NOMO-1 (cell line): Measurements from ENCODE around the gene PRC1.
"Not testable (repeated sequence)": the region's sequence is repeated elsewhere in the genome, so short reads cannot be mapped to it uniquely, and the experiment has no call there.

Experiments used
- DNase-seq, 2 experiments: peaks; one replicate each; lab custom pipeline; 2025; ENCODE audit not compliant: unreplicated experiment in 2 of 2; lab: John Stamatoyannopoulos, UW

The PRC1 gene

GRCh38 chr15:90938261-90938660 lies 56.1 kb downstream of the PRC1 start:
- DNase-seq, result no peak

DNA sequence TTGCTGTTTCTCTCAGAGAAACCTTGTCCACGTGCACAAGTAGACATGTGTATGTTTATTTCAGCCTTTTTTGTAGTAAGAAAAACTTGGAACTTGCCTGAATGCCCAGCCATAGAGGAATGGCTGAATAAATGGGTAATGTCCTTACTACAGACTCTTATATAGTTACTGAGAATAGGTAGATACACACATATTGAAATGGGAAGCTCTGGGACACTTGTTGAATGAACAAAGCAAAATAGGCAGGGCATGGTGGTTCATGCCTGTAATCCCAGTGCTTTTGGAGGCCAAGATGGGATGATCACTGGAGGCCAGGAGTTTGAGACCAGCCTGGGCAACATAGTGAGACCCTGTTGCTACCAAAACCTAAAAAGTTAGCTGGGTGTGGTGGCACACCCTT lies 57.5 kb downstream of the PRC1 start:
- DNase-seq, result no peak

- DNase-seq, result peak; percentile 73 to 84
Measured at GRCh38 chr15:90934949-90935751, 59.2 kb downstream of the PRC1 start, which contains the start of gene UNC45A. UNC45A (plus strand) TSS chr15:90935285; CDS start chr15:90935325, 40 bp downstream.

GRCh38 chr15:90934256-90934948 lies 59.9 kb downstream of the PRC1 start:
- peak; percentile 62 to 74 for DNase-seq

DNA sequence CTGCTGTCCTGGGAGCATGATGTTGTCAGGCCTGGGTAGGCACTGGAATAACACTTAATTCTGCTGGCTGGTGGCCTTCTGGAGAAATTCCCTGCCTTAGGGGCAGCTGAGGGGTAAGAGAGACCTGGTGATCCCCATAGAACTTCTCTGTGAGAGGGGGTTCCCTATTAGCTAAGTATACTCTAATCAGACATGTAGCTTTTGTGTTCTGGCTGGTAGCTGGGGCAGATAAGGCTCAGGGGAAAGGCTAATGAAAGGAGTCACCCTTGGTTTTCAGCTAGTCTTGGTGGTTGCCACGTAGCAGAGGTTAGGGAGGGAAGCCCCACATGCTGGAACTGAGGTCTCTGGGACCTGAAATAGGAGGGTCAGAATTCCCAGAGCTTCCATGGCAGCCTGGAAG lies 61.0 kb downstream of the PRC1 start:
- no peak for DNase-seq

DNA sequence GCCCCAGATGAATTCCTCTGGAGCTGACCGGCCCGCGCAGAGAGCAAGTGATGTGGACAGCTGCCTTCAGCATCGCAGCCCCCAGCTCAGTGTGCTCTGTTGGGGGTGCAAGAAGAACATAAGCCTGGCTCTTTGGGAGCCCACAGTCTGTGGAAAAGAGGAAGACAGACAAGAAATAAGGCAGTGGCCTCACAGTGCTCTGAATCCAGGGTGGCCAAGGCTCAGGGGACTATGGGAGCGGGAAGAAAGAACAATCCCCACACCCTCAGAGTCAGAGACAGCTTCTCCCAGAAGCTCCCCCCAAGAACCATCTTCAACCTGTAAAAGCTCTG lies 61.7 kb downstream of the PRC1 start:
- DNase-seq, result no peak

- peak; percentile 93 for DNase-seq
Measured at GRCh38 chr15:90931828-90932659, 62.3 kb downstream of the PRC1 start, which contains the start of gene HDDC3. HDDC3 (minus strand) TSS chr15:90932549; CDS start chr15:90932540, 9 bp downstream.

DNA sequence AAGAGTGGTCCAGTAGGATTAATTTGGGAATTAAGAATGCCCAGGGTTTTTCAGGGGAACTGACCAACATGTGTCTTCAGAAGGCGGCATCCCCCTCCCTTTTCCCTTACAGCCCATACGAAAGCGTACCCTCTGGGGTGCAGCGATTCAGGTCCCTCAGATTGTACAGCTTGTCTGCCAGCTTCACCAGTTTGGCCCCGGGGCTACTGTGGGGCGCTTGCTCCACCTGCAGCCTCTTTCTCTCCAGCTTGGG lies 62.8 kb downstream of the PRC1 start:
- DNase-seq, result no peak

DNA sequence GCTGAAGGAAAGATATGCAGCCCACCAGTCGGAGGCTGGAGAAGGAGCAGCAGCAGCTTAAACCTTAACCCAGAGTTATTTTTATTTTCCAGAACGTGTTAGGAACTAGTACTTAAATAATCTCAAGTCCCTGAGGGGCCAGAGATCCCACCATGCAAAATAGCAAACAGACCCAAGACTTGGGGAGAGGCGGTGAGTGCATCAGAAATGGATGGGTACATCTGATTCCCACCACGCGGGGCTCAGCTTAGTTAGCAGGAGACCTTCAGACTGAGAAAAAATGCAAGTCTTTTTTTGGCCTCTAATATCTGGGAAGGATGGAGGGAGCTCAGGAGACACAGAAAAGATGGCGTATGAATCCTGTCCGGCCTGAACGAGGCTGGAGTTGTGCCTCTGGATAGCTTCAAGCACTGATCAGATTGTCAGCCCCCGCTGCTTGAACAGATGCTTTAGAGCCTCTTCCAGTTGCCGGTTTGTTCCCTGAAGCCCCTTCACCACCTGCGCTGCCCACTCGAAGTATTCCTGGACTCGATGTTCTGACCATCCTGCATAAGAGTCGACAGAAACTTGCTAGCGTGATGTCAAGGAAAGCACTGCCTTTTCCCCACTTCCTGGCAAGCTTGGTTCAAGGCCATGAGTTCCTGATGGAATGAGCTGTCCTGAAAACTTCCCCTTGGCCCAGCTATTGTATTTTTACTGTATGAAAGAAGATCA lies 63.3 kb downstream of the PRC1 start:
- no peak for DNase-seq

GRCh38 chr15:90929246-90930019 lies 64.9 kb downstream of the PRC1 start:
- DNase-seq, result peak in 1 of 2 experiments; percentile 81

DNA sequence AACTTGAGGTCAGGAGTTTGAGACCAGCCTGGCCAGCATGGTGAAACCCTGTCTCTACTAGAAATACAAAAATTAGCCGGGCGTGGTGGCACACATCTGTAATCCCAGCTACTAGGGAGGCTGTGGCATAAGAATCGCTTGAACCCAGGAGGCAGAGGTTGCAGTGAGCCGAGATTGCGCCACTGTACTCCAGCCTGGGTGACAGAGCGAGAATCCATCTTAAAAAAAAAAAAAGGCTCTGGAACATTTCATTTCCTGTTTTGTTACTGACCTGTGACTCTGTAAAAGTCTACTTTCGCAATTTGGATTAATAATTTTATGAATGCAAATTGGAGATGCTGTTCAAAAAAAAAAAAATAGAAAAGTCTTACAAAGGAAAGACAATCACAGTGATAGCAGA lies 66.2 kb downstream of the PRC1 start:
- DNase-seq, result peak in 1 of 2 experiments; percentile 52

GRCh38 chr15:90926766-90927165 lies 67.6 kb downstream of the PRC1 start:
- not testable (repeated sequence) for DNase-seq

DNA sequence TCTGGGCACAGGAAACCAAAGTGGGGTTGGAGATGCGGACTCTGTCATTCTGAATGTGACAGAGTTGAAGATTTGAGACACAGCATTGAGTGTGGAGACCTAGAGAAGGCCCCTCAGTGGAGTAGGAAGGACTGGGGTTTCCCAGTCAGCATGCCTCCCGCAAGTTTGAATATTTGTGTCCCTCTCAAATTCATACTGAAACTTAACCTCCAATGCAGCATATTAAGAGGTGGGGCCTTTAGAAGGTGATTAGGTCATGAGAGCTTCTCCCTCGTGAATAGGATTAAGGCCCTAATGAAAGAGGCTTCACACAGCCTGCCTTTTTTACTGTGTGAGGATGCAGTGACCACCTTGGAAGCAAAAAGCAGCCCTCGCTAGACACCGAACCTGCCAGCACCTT lies 70.0 kb downstream of the PRC1 start:
- DNase-seq, result no peak

- DNase-seq, result not testable (repeated sequence)
Measured at GRCh38 chr15:90922712-90923322, 71.5 kb downstream of the PRC1 start.

GRCh38 chr15:90921887-90922286 lies 72.4 kb downstream of the PRC1 start:
- no peak for DNase-seq

DNA sequence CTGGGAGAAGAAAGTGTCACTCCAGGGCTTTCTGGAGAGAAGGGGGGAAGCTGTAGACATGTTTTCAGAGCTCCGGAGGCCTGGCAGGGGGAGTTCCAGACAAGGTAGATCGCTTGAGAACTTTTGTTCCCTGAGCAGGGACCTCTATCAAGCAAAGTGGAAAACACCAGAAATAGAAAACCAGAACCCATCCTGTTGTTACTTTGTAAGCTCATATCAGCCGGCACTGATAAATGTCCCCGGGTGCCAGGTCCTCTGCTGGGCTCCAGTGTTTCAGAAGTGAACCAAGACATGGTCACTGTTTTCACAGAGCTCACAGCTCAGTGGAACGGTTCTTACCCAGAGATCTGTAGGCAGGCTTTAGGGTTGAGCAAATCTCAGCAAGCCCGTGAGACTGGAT lies 75.5 kb downstream of the PRC1 start:
- DNase-seq, result no peak

DNA sequence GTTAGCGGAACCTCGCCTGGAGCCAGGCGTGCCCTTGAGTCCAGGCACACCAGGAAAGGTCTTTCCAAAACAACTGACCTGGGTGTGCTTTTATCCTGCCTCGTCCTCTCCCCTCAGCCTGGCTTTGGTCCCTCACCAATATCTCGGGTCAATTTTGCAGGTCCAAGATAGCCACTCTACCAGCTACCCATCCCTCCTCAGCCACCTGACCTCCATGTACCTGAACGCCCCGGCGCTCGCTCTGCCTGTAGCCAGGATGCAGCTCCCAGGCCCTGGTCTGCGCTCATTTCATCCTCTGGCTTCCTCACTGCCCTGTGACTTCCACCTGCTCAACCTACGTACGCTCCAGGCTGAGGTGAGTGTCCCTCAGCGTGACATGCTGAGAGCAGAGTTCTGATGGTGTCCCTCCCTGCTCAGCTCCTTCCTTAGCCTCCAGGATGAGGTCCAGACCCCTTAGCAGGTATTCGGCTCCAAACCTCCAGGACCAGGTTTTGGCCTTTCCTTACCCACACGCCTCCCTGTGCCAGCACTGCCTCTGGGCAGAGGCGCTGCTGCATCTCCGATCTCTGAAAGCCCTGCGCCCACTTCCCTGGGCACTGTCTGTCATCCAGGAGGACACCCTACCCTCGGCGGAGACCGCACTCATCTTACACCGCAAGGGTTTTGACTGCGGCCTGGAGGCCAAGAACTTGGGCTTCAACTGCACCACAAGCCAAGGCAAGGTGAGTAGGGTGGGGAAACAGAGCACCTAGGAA lies 76.1 kb downstream of the PRC1 start:
- no peak for DNase-seq

- DNase-seq, result no peak
Measured at GRCh38 chr15:90917569-90917968, 76.8 kb downstream of the PRC1 start.

- no peak for DNase-seq
Measured at GRCh38 chr15:90916461-90916860, 77.9 kb downstream of the PRC1 start.
